K562 (cell line): Measurements from ENCODE around the gene PTPN9. TPM values are rescaled to one million over a fixed set of nuclear protein-coding genes. Genes with fewer than 3 reads are reported as not detected.

ENCODE experiments used
- CBFB ChIP-seq: sonication (generic); formaldehyde crosslinking; IDR thresholded peaks from 2 replicates; pipeline ENCODE4 v1.4.0; 2020; ENCODE audit warnings: mild to moderate bottlenecking, missing genetic modification reagents
- CEBPG ChIP-seq, 3 experiments: fragments of 200-800 bp in 1 of 3; sonication (Bioruptor generic) in 1 of 3; sonication (generic) in 1 of 3; formaldehyde crosslinking in 1 of 3; IDR thresholded peaks in 2 of 3; conservative IDR thresholded peaks in 1 of 3; 2 replicates each; pipeline versions ENCODE4 v1.6.1 to v1.8.0; 2016 to 2022; ENCODE audit warnings: missing compliant biosample characterization in 2 of 3, missing genetic modification characterization in 2 of 3, mild to moderate bottlenecking in 1 of 3, missing genetic modification reagents in 1 of 3
- CHD4 ChIP-seq: fragments of 200-600 bp; sonication (generic); IDR thresholded peaks from 3 replicates; pipeline ENCODE4 v1.6.1; 2012; ENCODE audit warnings: low read depth, mild to moderate bottlenecking, mixed read lengths, low read length, inconsistent platforms; ENCODE audit not compliant: insufficient read depth, insufficient replicate concordance, poor library complexity, severe bottlenecking
- ESRRB ChIP-seq: fragments of 250-450 bp; sonication (Bioruptor Pico); IDR thresholded peaks from 2 replicates; pipeline ENCODE4 v1.5.0; 2020; ENCODE audit warnings: mild to moderate bottlenecking, moderate library complexity, borderline replicate concordance
- EZH2 ChIP-seq: IDR thresholded peaks from 2 replicates; pipeline ENCODE4 v1.6.1; 2012; ENCODE audit warnings: low read depth, mild to moderate bottlenecking, inconsistent platforms, low read length, borderline replicate concordance
- HDGF ChIP-seq: fragments of 450-650 bp; IDR thresholded peaks from 2 replicates; pipeline ENCODE4 v1.6.1; 2016
- JUND ChIP-seq, 2 experiments: IDR thresholded peaks; 2 replicates in 1 of 2; 3 replicates in 1 of 2; pipeline ENCODE4 v1.6.1; 2011; ENCODE audit warnings: borderline replicate concordance in 2 of 2, low read depth in 2 of 2, low read length in 2 of 2, improper control_type of control experiment in 1 of 2, missing biosample characterization in 1 of 2, missing genetic modification characterization in 1 of 2, missing genetic modification reagents in 1 of 2
- LARP7 ChIP-seq: fragments of 450-650 bp; IDR thresholded peaks from 2 replicates; pipeline ENCODE4 v1.6.1; 2016
- NR2C1 ChIP-seq, 2 experiments: fragments of 450-650 bp; IDR thresholded peaks; 2 replicates each; pipeline ENCODE4 v1.6.1; 2017; ENCODE audit warnings: mild to moderate bottlenecking in 2 of 2, antibody characterized with exemption in 1 of 2, inconsistent platforms in 1 of 2, missing compliant biosample characterization in 1 of 2, missing genetic modification characterization in 1 of 2
- RAD21 ChIP-seq, 2 experiments: fragments of 250-450 bp in 1 of 2; fragments of 450-650 bp in 1 of 2; sonication (Bioruptor Pico) in 1 of 2; formaldehyde crosslinking in 1 of 2; IDR thresholded peaks in 1 of 2; conservative IDR thresholded peaks in 1 of 2; 2 replicates each; pipeline versions ENCODE4 v1.4.0 to v1.8.0; 2020 to 2022; ENCODE audit warnings: mild to moderate bottlenecking in 2 of 2, moderate library complexity in 1 of 2
- SRF ChIP-seq, 2 experiments: fragments of 250-450, 450-650 bp in 1 of 2; sonication (Bioruptor Pico) in 1 of 2; sonication (generic) in 1 of 2; formaldehyde crosslinking; IDR thresholded peaks; 2 replicates each; pipeline versions ENCODE4 v1.5.0 to v1.5.1; 2020 to 2022; ENCODE audit warnings: mild to moderate bottlenecking in 1 of 2, missing genetic modification reagents in 1 of 2
- ZKSCAN1 ChIP-seq: fragments of 150-350 bp; IDR thresholded peaks from 2 replicates; pipeline ENCODE4 v1.6.1; 2016; ENCODE audit warnings: low read depth, low read length
- ZKSCAN8 ChIP-seq: fragments of 200-800 bp; sonication (Bioruptor generic); IDR thresholded peaks from 2 replicates; pipeline ENCODE4 v1.6.1; 2016; ENCODE audit warnings: missing genetic modification characterization, missing compliant biosample characterization
- ZNF134 ChIP-seq: fragments of 250-450 bp; sonication (Bioruptor Pico); conservative IDR thresholded peaks from 2 replicates; pipeline ENCODE4 v1.4.0; 2020
- polyA plus RNA-seq, 8 experiments: library from polyadenylated mRNA; depleted of rRNA in 4 of 8; stranded (reverse) in 5 of 8; unstranded in 3 of 8; fragments of >200 nt; fragmentation: Nextera tagmentation in 2 of 8; fragmentation: Illumina TruSeq in 1 of 8; extraction: Ambion mirVana in 2 of 8; extraction: Trizol in 1 of 8; gene quantifications; 2 replicates each; pipeline versions ENCODE4 v1.2.1 to v1.2.3, GENCODE V29; 2011 to 2014; ENCODE audit warnings: inconsistent platforms in 1 of 8, missing spikeins in 1 of 8
- total RNA-seq, 7 experiments: library from RNA; depleted of rRNA in 6 of 7; stranded (reverse); fragments of >200 nt in 6 of 7; fragmentation: Illumina TruSeq in 2 of 7; extraction: Trizol in 2 of 7; gene quantifications; 2 replicates each; pipeline versions ENCODE4 v1.2.1 to v1.2.3, GENCODE V29; 2011 to 2021; ENCODE audit warnings: low replicate concordance in 1 of 7
- TF ChIP-seq, protein P1 (sequence below): sonication (generic); IDR thresholded peaks from 2 replicates; pipeline ENCODE4 v1.6.1; 2016
- TF ChIP-seq, protein P2 (sequence below): fragments of 450-650 bp; formaldehyde crosslinking; conservative IDR thresholded peaks from 2 replicates; pipeline ENCODE4 v1.4.0; 2022; ENCODE audit warnings: mild to moderate bottlenecking, missing genetic modification characterization
- TF ChIP-seq, protein P3 (sequence below): fragments of 250-450 bp; sonication (Bioruptor Pico); IDR thresholded peaks from 2 replicates; pipeline ENCODE4 v1.8.0; 2021; ENCODE audit warnings: mild to moderate bottlenecking, moderate library complexity
- TF ChIP-seq, protein P4 (sequence below): IDR thresholded peaks from 2 replicates; pipeline ENCODE4 v1.6.1; 2011; ENCODE audit warnings: borderline replicate concordance, low read depth, mild to moderate bottlenecking, moderate library complexity, low read length; ENCODE audit not compliant: insufficient read depth, poor library complexity, severe bottlenecking

PTPN9 gene
- total and polyA plus RNA-seq, 9 of the 15 experiments (the other 6 are each of a cell fraction or from before 2014, with no cell fraction given) = 5.0 to 24.0 (median 14.2) TPM

DNA sequence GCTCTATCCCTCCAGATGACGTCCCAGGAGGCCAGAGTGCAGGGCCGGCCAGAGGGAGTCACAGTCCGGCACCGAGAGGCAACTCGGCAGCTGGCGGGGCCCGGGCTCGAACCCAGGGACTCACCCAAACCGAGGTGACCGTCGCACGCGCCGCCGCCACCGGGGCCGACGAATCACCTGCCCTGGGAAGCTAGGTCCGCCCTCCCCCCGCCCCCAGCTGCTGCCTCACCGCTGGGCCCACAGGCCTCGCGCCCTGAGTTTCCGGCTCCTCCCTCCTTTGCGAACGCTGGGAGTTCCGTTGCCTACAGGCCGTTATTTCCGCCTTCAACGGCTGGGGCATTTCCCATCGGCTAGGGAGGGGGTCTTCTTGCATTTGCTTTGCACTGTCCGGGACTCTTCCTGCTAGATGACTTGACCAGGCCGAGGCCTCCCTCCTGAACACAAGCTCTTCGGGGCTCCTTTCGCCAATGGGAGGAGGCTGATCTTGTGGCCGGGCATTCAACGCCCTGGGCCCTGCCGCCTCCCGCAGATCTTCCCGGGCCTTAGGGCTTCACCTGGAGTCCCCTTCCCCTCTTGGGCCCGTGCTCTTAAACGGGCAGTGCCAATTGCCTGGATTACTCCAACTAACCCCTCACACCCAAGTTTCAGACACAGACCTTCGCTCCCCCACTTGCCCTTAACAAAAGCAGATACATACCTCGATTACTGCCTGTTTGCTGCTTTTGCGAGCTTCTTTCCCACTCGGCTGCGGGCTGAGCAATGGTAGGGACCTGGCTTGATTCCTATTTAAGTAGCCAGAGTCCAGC is 46.6 kb upstream of the PTPN9 start, which contains the start of gene SNUPN (continued):
- TF ChIP-seq, protein P1, sequence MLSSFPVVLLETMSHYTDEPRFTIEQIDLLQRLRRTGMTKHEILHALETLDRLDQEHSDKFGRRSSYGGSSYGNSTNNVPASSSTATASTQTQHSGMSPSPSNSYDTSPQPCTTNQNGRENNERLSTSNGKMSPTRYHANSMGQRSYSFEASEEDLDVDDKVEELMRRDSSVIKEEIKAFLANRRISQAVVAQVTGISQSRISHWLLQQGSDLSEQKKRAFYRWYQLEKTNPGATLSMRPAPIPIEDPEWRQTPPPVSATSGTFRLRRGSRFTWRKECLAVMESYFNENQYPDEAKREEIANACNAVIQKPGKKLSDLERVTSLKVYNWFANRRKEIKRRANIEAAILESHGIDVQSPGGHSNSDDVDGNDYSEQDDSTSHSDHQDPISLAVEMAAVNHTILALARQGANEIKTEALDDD = no peak
- TF ChIP-seq RAD21 (CRISPR knock-in tag; conservative IDR thresholded peaks at IDR 0.05 in 1 of 2, IDR thresholded peaks at IDR 0.05 in 1 of 2) (no peak), ZKSCAN1 (peak; percentile 64), CBFB (CRISPR knock-in tag) (no peak), CEBPG (CRISPR knock-in tag; IDR thresholded peaks at IDR 0.05) (no peak), CEBPG (tag; conservative IDR thresholded peaks at IDR 0.05 in 1 of 2, IDR thresholded peaks at IDR 0.05 in 1 of 2) (no peak), ESRRB (CRISPR knock-in tag) (peak; percentile 38; the same call in 1 of the 2 replicates), SRF (CRISPR knock-in tag; IDR thresholded peaks at IDR 0.05) (no peak; a peak in 1 of 4 replicates), HDGF (no peak; the same call in 1 of the 2 replicates), NR2C1 (IDR thresholded peaks at IDR 0.05) (no peak), NR2C1 (tag; IDR thresholded peaks at IDR 0.05) (no peak), ZNF134 (CRISPR knock-in tag) (no peak), LARP7 (peak; percentile 39; the same call in 1 of the 2 replicates), JUND (IDR thresholded peaks at IDR 0.05; ENCODE audit: borderline replicate concordance, low read depth, low read length) (peak; percentile 61; the same call in 1 of the 2 replicates), JUND (tag; IDR thresholded peaks at IDR 0.05; ENCODE audit: borderline replicate concordance, low read depth, low read length) (no peak; the same call in 2 of the 3 replicates), ZKSCAN8 (CRISPR knock-in tag) (no peak), EZH2 (no peak), CHD4 (no peak)
- TF ChIP-seq, protein P2, sequence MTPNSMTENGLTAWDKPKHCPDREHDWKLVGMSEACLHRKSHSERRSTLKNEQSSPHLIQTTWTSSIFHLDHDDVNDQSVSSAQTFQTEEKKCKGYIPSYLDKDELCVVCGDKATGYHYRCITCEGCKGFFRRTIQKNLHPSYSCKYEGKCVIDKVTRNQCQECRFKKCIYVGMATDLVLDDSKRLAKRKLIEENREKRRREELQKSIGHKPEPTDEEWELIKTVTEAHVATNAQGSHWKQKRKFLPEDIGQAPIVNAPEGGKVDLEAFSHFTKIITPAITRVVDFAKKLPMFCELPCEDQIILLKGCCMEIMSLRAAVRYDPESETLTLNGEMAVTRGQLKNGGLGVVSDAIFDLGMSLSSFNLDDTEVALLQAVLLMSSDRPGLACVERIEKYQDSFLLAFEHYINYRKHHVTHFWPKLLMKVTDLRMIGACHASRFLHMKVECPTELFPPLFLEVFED (CRISPR knock-in tag) = no peak; the same call in 1 of the 2 replicates
- TF ChIP-seq, protein P3, sequence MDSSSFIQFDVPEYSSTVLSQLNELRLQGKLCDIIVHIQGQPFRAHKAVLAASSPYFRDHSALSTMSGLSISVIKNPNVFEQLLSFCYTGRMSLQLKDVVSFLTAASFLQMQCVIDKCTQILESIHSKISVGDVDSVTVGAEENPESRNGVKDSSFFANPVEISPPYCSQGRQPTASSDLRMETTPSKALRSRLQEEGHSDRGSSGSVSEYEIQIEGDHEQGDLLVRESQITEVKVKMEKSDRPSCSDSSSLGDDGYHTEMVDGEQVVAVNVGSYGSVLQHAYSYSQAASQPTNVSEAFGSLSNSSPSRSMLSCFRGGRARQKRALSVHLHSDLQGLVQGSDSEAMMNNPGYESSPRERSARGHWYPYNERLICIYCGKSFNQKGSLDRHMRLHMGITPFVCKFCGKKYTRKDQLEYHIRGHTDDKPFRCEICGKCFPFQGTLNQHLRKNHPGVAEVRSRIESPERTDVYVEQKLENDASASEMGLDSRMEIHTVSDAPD (CRISPR knock-in tag) = no peak
- TF ChIP-seq, protein P4, sequence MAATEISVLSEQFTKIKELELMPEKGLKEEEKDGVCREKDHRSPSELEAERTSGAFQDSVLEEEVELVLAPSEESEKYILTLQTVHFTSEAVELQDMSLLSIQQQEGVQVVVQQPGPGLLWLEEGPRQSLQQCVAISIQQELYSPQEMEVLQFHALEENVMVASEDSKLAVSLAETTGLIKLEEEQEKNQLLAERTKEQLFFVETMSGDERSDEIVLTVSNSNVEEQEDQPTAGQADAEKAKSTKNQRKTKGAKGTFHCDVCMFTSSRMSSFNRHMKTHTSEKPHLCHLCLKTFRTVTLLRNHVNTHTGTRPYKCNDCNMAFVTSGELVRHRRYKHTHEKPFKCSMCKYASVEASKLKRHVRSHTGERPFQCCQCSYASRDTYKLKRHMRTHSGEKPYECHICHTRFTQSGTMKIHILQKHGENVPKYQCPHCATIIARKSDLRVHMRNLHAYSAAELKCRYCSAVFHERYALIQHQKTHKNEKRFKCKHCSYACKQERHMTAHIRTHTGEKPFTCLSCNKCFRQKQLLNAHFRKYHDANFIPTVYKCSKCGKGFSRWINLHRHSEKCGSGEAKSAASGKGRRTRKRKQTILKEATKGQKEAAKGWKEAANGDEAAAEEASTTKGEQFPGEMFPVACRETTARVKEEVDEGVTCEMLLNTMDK = no peak
- TF ChIP-seq, all 486 proteins: peak for 157
